Gastroesophageal sphincter (tissue), 3 donors: ENCODE data around the gene BCAS3.

Experiments
- EP300 ChIP-seq: sonication (generic); formaldehyde crosslinking; IDR thresholded peaks from one replicate; pipeline ENCODE4 v1.6.1; 2017; ENCODE audit warnings: antibody characterized with exemption, mild to moderate bottlenecking
- POLR2A ChIP-seq, 2 donors: fragments of 450-650 bp; IDR thresholded peaks; one replicate each; pipeline ENCODE4 v1.6.1; 2017; ENCODE audit warnings: antibody characterized with exemption in 2 of 2, mild to moderate bottlenecking in 2 of 2, moderate library complexity in 1 of 2
- TF ChIP-seq, protein P1 (sequence below), 4 experiments: fragments of 200-600 bp in 2 of 4; fragments of 450-650 bp in 2 of 4; sonication (generic) in 1 of 4; IDR thresholded peaks; one replicate each; pipeline ENCODE4 v1.5.1; 2017 to 2019; ENCODE audit warnings: antibody characterized with exemption in 4 of 4, mild to moderate bottlenecking in 2 of 4, moderate library complexity in 2 of 4

DNA sequence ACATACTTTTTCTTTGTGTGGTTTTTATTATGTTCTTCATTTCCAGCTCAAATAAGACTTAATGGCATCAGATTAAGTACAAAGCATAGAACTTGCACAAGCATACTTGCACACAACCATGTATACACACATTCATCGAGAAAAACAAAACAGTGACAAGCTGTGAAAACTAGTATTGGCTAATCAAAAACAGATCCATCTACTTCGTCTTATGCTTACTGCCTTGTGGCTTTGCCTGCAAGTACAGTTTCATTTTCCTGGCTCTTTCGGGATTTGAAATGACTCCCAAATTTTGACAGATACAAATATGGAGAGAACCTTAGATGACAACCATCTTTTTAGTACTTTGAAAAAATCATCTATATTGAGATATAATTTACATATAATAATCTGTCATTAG, 338.3 kb downstream of the BCAS3 start:
- TF ChIP-seq POLR2A (IDR thresholded peaks at IDR 0.05) (no peak), EP300 (no peak)
- TF ChIP-seq, protein P1, sequence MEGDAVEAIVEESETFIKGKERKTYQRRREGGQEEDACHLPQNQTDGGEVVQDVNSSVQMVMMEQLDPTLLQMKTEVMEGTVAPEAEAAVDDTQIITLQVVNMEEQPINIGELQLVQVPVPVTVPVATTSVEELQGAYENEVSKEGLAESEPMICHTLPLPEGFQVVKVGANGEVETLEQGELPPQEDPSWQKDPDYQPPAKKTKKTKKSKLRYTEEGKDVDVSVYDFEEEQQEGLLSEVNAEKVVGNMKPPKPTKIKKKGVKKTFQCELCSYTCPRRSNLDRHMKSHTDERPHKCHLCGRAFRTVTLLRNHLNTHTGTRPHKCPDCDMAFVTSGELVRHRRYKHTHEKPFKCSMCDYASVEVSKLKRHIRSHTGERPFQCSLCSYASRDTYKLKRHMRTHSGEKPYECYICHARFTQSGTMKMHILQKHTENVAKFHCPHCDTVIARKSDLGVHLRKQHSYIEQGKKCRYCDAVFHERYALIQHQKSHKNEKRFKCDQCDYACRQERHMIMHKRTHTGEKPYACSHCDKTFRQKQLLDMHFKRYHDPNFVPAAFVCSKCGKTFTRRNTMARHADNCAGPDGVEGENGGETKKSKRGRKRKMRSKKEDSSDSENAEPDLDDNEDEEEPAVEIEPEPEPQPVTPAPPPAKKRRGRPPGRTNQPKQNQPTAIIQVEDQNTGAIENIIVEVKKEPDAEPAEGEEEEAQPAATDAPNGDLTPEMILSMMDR (IDR thresholded peaks at IDR 0.05), result no peak
